SU-DHL-6 (cell line): ENCODE measurements around the gene NUDT8.
"Not testable (repeated sequence)": the region's sequence is repeated elsewhere in the genome, so short reads cannot be mapped to it uniquely, and the experiment has no call there.

Experiments
- CTCF ChIP-seq: fragments of 200-600 bp; sonication (generic); IDR thresholded peaks from one replicate; pipeline ENCODE4 v1.5.1; 2017; ENCODE audit warnings: antibody characterized with exemption, mild to moderate bottlenecking, low read length, moderate library complexity; ENCODE audit not compliant: insufficient read depth, poor library complexity, severe bottlenecking
- EZH2phosphoT487 ChIP-seq: fragments of 200-600 bp; sonication (generic), shearing (Covaris generic); conservative IDR thresholded peaks from 2 replicates; pipeline ENCODE4 v1.6.1; 2018; ENCODE audit warnings: mild to moderate bottlenecking, antibody characterized with exemption, low read length, moderate library complexity, mixed read lengths

- TF ChIP-seq CTCF, EZH2phosphoT487: not testable (repeated sequence)
These were observed 32.3 kb downstream of the NUDT8 start for GRCh38 chr11:67597458-67597857.
